Breast epithelium (tissue), 3 donors: ENCODE results near the gene SFMBT1.

Source experiments
- CTCF ChIP-seq, 3 donors: fragments of 450-650 bp; IDR thresholded peaks; one replicate each; pipeline ENCODE4 v1.5.1; 2016 to 2017; ENCODE audit warnings: antibody characterized with exemption in 3 of 3, mild to moderate bottlenecking in 3 of 3, moderate library complexity in 3 of 3
- POLR2A ChIP-seq: fragments of 450-650 bp; IDR thresholded peaks from one replicate; pipeline ENCODE4 v1.6.1; 2016; ENCODE audit warnings: antibody characterized with exemption, mild to moderate bottlenecking, moderate library complexity
- POLR2AphosphoS5 ChIP-seq, 3 donors: sonication (generic); formaldehyde crosslinking; IDR thresholded peaks; one replicate each; pipeline ENCODE4 v1.6.1; 2017; ENCODE audit warnings: antibody characterized with exemption in 3 of 3

DNA sequence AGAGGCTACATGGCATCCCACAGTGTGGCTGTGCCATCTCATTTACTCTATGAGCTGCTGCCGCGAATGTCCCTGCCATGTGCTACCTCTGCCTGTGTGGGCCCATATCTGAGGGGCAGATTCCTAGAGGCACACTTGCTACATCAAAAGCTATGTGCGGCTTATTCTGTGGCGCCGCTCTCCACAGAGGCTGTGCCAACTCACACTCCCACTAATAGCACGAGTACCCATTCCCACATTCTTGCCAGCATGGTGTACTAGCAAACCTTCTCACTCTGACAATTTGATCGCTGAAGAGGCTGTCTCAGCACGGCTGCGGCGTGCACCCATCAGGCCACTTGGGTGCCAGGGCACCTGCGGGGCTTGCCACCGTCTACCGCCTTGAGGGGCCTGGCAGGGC, 179.9 kb downstream of the SFMBT1 start:
- TF ChIP-seq POLR2AphosphoS5 (IDR thresholded peaks at IDR 0.05) (no peak), CTCF (IDR thresholded peaks at IDR 0.05) (no peak), POLR2A (no peak)
